Stimulated activated CD8-positive, alpha-beta memory T cell treated with anti-CD3 and anti-CD28 coated beads, Interleukin-7, amount 100 ng/mL, for 48 hours (primary cell): ENCODE results near the gene BBC3.

Experiments used
- DNase-seq, 2 donors: peaks; one replicate each; pipeline ENCODE4 v3.0.0-alpha.2; 2020; ENCODE audit warnings: low read depth in 1 of 2; ENCODE audit errors: extremely low read depth in 1 of 2

Gene BBC3

DNA sequence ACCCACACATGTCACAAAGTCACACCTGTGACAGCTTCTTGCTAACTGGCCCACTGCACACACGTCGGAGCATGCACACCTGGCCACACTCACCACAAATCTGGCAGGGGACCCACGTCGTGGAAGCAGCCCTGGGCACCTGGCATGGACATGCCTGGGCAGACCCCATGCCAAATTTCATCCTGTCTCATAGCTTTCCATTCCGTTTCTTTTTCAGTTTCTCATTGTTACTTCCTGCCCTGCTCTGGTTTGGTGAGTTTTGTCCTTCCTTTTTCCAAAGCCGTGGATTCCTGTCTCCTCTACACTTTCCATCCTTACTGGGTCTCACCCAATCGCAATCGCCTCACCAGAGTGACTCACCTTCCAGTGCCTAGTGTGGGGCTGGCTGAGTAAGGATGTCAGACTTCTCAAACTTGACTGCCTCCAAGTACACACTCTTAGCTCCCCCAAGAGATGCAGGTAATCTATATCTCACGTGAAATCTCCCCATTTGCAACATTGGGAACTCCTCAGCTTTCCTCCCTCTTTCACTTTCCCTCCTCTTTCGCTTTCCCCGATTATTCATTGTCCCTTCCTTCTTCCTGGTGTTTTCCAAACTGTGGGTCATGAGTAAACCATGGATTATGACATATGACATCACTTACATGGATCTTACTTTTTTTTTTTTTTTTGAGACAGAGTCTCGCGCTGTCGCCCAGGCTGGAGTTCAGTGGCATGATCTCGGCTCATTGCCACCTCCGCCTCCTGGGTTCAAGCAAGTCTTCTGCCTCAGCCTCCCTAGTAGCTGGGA, 1.6 kb upstream of the BBC3 start:
- no peak for DNase-seq

DNA sequence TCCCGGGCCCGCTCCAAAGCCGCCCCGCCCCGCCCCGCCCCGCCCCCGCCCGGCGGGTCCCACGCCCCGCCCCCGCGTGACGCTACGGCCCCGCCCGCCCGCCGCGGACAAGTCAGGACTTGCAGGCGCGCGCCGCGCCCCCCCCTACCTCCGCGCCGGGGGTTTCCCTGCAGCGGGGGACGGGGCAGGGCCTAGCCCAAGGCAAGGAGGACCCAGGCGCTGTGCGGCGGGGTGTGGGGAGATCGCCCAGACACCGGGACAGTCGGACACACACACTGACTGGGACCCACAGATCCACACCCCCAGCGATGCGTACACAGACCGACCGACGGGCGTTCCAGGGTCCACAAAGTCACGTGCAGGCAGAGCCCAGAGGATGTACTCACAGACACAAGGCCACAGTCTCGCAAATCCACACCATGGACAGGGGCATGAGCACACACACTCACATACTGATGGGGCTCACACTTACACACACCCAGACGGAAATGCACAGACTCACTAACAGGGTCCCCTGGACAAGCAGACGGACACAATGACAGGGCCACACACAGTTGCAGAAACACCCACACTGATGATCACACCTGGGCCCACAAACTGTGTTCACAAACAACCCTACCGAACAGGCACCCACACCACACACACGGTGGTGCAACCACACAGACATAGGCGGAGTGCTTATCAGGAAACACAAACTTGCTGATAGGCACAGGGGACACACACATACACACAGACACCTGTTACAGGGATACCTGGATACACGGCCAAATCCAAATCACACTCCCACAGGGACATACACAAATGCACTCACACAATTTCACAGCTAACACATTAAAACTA, 436 bp upstream of the BBC3 start:
- DNase-seq: peak; percentile 72 to 84

DNA sequence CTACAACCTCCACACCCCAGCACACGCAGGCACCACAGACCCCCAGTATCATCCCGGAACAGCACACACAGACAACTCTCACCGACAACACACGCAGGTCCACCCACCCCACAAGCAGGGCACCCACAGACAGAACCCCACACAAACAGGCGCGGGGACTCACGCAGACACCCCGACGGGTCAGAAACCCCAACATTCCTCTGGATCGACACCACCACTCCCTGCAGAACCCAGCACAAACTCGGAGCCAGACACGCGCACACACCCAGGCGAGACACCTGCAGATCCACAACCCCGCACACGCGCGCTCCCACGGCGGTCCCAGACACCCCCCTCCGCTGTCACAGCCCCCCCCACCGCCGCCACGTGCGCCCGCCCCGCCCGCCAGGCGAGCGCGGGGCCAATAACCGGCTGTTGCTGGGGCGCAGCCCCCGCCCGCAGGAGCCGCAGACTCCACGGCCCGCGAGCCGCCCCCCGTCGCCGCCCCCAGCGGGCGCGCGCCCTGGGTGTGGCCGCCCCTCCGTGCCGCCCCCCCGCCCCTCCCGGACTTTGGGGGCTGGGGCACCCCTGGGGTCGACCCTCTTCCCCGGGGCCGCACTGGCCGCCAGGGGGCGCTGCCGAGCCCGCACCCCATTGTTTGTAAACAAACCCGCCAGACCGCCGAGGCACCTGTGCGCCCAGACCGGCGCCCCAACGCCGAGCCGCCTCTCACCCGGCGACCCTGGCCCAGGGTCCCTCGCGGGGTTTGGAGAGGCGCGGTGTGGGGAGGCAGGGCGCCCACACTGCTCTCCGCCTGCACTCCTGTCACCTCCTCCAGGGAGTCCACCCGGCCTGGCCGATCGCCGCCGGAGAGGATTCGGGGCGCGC, 712 bp downstream of the BBC3 start:
- DNase-seq: no peak

DNA sequence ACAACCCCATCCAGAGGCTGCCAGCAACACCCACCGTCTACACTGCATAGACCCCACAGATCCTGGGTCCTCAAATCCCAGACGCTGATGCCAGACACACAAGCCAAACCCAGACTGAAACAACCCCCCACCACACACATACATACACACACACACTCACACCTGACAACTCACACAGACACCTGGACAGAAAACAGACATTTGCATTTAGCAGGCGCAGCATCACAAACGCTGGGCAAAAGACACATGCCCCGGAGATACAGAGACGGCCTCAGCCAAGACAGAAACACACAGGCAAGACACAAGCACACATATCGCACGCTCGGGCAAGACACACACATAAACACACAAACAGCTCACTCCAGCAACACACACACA, 1.3 kb downstream of the BBC3 start:
- DNase-seq: no peak

DNA sequence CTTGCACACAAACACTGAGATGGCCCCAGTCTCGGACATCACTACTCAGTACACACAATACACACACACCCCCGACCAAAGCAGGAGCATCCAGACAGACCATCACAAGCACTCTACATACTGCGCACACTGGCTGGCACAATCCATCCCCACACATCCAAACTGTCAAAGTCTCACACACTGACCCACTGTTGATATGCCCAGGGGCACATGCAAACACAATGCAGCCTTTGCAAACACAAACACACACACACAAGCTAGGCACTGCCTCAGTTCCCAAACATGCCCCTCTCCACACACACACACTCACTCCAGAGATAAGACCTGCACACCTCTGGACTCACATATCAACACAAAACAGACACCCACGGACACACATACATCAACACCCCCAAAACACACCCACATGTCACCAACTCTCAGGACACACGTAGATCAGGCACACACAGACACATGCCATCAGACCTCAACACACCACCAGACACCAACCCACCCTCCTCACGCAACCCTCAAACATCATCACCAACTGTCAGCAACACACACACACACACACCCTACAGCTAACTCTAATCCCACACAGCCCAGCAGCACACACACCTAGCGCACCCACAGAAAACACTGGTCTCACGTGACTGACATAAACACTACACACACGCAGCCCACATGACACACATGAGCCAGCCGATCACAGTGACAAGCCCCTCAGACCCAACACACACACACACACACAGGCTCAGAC, 1.9 kb downstream of the BBC3 start:
- no peak for DNase-seq

DNA sequence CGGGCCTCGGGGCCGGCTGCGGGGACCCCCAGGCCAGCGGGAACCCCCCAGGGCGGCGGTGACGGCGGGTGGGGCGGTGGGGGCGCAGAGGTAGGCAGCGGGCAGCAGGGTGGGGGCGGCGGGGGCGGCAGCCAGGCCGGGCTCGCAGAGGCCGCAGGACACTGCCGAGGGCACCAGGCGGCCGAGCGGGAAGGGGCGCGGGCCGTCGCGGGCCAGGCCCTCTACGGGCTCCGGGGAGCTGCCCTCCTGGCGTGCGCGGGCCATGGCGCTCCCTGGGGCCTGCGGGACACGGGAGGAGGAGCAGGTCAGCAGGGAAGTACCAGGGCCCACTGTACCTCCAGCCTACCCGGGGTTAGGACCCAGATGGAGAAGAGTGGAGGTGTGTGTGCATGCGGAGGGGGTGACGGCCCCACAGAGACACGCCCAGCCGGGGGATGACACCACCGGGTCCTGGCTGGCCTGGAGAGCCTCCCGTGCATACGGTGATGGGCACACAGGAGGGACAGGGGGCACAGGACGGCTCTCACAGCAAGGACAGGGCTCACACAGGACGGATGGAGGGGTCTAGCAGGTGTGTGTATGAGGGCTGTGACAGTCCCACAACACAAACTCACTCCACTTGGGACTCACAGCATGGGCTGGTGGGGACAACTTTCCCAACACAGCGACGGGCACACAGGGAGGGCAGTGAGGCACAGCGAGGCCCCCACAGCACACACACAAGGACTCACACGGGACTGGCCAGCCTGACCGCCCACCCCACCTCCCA, 2.6 kb downstream of the BBC3 start:
- no peak for DNase-seq

DNA sequence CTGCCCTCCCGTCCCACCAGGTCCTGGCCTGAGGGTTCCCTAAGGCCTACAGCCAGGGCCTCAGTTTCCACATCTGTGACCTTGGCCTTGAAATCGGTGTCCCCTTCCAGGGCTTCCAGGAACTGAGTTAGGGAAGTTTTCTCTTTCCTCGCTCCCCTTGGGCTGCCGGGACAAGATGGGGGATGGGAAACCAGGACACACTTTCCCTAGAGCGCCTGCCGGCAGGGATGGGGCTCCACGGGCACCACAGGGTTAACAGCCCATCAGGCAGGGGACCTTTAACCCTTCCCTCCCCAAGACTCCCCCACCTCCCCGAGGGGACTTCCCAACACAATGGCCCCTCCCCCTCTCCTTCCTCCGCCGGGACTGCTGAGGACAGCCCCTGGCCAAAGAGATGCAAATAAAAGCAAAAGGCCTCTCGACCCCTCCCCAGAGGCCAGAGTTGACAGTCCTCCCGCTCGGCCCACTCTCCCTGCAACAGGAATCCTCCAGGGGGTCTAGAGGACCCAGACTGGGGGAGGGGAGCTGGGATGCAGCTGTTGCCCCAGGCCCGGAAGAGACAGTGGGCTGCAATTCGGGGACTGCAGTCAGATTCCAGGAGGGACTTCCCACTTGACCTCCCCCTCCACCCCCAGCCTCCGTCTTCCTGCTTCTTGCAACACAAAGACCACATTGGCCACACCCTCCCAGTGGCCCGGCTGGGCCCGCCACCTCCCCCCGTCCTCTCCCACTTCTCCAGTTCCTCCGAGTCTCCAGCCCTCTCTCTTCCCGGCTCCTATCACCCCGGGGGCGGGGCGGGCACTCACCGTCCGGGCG, 3.4 kb downstream of the BBC3 start:
- DNase-seq: no peak

DNA sequence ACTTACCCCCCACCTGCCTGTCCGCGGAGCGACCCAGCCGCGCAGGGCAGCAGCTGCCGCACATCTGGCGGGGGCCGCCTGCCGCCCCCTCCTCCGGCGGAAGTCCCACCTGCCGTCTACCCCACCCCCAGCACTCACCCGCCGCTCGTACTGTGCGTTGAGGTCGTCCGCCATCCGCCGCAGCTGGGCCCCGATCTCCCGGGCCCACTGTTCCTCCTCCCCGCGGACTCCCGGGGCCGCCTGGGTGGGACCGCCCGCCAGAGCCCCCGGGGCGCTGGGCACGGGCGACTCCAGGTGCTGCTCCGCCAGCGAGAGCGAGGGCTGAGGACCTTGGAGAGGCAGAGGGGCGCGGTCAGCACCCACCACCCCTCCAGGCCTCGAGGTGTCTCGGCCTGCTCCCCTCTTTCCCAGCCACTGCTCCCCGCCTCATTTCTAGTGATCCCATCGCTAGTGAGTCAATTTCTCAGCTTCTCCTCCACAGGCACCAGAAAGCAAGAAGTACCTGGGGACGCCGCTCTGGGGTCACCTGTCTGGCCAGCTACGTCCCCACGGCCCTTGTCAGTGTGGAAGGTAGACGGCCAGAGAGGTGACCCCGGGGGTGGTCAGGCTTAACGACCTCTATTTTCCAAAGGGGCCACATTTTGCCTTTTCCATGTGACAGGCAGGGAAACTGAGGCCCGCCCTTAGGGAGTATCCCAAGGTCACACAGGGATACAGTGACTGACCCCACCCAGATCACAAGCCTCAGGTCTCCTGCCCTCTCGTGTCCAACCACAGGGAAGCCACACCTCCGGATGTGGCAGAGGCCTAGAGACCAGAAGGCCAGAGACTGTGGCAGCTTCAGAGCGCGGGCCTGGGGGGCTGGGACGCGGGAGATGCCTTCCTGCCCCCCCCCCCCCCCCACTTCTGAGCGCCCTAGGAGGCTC, 4.3 kb downstream of the BBC3 start:
- DNase-seq: peak in 1 of 2 donors; percentile 64

DNA sequence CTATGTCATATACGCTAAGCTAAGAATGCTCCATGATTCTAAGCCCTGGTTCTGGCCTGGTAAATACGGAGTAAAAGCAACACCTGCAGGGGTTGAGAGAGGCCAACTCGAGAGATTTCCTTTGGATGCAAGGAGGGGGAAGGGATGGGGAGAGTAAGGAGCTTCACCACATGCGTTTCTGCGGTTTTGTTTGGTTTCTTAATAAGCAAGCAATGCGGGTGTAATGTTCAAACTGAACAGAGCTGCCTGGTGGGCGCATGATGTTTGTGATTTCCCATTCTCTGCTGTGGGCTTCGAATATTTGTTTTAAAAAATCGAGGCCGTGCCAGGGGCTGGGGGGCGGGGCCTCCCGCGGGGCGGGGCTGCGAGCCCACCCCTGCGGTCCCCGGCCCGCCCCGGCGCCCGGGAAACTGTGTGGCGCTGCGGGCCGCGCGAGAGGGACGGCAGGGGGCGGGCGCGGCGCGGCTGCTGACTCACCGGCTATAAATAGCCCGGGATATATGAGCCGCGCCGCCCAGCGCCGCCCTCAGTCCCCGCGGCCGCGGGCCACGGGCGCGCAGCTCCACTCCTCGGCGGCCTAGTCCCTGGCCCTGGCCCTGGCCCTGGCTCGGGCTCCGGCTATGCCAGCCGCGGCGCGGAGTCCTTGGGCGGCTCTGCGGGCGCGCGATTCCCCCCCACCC, 5.1 kb downstream of the BBC3 start:
- DNase-seq: peak; percentile 65 to 74

DNA sequence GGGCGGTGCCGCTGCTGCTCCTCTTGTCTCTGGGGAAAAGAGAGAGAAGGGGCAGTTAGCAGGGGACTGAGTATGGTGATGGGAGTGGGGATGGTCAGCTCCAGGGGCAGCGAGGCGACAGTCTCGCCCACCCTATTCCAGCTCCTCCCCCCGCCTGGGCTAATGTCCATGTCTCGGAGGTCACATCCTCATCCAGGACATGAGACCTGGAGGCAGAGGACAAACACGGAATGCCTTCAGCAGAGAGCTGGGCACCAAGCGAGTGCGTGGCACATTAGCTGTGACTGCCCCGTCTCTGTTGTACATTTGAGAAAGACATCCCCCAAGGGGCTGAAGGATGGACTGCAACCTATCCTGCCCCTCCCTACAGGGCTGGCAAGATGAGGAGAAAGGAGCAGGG, 9.1 kb downstream of the BBC3 start:
- no peak for DNase-seq

DNA sequence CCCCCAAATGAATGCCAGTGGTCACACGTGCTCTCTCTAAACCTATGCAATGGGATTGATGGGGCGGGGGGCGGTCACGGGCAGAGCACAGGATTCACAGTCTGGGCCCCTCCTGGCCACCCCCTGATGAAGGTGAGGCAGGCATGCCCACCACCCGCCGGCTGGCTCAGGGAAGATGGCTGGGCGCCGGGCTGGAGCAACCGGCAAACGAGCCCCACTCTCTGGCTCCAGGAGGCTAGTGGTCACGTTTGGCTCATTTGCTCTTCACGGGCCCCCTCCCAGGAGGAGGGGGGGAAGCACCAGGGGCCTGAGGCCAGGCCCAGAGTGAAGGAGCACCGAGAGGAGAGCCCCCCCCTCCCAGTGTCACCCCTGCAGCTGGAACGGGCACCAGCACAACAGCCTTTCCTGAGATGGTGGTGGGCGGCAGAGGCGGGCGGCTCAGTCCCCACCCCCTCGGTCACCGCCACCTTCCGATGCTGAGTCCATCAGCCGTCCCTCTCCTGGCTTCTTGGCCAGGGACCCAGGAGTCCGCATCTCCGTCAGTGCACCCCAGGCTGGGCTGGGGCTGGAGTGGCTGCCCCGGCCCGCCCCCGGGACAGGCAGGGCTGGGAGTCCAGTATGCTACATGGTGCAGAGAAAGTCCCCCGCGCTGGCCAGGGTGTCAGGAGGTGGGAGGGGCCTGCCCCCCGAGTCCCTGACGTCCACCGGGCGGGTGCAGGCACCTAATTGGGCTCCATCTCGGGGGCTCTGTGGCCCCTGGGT, 9.7 kb downstream of the BBC3 start:
- DNase-seq: no peak

DNA sequence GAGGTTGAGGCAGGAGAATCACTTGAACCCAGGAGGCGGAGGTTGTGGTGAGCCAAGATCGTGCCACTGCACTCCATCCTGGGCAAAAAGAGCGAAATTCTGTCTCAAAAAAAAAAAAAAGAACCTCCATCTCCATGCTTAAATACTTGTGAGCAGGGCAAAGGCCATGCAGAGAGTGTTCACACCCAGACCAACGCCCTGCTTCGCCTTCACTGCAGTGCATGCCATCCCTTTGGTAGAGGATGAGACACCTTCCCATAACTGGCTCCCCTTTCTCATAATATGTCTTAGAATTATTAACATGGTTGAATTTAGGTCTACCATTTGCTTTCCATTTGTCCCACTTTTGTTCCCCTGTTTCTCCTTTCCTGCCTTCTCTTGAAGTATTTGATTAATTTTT, 15.4 kb downstream of the BBC3 start:
- DNase-seq: no peak

DNA sequence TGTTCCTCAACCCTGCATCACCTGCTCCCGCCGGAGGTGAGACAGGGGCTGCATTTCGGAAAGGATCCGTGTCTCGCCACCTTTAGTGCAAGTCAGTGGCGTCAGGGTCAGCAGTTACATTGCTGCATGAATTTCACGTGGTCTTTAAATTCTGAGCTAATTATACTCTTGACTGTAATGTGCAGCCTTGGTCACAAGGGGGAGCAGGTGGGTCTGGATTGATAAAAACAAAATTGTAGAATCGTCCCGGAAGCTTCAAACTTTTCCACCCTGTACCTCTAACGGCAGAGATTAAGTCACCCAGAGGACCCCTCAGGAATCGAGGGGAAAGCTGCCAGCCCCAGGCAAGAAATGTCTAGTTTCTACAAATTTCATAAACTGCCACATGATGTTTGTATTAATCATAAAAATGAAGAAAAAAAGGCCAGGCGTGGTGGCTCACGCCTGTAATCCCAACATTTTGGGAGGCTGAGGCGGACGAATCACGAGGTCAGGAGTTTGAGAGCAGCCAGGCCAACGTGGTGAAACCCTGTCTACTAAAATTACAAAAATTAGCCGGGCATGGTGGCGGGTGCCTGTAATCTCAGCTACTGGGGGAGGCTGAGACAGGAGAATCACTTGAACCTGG, 20.2 kb downstream of the BBC3 start:
- DNase-seq: peak in 1 of 2 donors; percentile 61

DNA sequence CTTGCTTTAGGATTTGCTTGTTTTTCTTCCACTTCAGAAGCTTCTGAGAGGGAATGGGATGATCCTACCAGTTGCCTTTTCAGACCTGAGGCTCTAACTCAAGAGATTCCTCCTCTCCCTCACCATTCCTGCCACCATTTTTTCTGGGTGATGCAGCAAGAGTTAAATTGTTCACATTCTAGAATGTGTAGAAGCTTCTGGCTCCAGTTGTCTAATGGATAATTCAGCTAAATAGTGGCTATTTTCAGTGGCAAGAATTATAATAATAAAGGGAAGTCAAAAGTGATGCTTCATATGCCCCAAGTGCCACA, 20.9 kb downstream of the BBC3 start:
- DNase-seq: no peak

DNA sequence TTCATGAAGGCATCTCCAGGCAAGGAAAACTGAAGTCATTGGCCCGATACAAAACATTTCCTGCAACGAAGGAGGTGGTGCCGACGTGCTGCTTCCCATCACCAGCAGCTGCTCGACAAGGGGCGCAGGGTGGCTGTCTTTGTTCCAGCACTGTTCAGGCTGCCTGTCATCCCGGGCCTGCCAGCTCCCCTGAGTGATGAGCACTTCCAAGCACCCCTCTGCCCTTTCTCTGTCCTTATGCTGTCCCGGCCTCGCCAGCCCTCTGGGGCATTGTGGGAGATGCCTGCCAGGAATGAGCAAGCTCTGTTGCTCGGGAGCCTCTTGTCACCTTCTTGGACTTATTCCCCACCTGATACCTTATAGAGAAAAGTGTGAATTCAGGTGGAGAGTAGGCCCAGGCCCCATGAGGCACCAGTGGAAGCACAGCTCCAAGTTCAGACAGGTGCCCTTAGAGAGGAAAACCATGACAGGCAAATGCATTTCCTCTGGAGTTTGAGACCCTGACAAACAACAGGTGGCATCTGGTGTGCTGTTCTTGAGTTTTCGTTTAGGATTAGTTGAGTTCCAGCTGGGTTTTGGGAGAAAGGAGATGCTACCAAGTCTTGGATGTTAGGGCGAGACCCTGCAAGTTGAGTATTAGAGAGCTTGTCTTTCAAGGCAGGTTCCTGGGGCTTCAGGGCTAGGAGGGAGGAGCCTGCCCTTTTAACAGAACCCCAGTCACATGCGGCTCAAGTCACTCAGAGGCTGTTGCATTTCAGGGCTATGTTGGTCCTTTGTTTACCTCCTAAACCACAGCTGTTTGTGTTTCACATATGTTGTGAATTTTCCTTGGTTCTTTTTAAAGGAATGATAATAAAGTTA, 21.4 kb downstream of the BBC3 start:
- no peak for DNase-seq
